OCI-LY7 (cell line): Measurements from ENCODE around the gene CRP.

ENCODE experiments used
- EZH2phosphoT487 ChIP-seq: fragments of 200-600 bp; sonication (generic); IDR thresholded peaks from 2 replicates; pipeline ENCODE4 v1.6.1; 2018; ENCODE audit warnings: low read depth, borderline replicate concordance, mild to moderate bottlenecking, mixed run types, antibody characterized with exemption, low read length, moderate library complexity, mixed read lengths
- TF ChIP-seq, protein P1 (sequence below): fragments of 200-600 bp; sonication (generic); conservative IDR thresholded peaks from 2 replicates; pipeline ENCODE4 v1.5.1; 2014; ENCODE audit warnings: mild to moderate bottlenecking, antibody characterized with exemption, low read length, moderate library complexity, mixed read lengths

DNA sequence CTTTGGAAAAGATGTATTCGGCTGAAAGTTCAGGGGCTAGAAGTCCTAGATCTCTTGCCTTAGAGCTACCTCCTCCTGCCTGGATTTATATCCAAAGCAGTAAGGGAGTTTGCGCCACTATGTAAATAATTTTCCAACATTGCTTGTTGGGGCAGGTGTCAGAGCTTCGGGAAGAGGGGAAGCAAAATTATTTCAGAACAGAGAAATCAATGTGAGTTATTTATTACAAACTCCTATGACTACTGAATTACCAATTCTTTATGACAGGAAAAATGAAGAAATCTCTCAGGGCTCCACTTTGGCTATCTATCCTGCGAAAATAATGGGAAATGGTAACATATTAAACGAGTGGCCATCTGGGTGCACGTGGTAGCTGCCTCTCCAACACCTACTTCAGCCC is at the start of gene CRP:
- TF ChIP-seq, protein P1, sequence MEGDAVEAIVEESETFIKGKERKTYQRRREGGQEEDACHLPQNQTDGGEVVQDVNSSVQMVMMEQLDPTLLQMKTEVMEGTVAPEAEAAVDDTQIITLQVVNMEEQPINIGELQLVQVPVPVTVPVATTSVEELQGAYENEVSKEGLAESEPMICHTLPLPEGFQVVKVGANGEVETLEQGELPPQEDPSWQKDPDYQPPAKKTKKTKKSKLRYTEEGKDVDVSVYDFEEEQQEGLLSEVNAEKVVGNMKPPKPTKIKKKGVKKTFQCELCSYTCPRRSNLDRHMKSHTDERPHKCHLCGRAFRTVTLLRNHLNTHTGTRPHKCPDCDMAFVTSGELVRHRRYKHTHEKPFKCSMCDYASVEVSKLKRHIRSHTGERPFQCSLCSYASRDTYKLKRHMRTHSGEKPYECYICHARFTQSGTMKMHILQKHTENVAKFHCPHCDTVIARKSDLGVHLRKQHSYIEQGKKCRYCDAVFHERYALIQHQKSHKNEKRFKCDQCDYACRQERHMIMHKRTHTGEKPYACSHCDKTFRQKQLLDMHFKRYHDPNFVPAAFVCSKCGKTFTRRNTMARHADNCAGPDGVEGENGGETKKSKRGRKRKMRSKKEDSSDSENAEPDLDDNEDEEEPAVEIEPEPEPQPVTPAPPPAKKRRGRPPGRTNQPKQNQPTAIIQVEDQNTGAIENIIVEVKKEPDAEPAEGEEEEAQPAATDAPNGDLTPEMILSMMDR = no peak
- TF ChIP-seq EZH2phosphoT487 = no peak
